HepG2 (cell line): ENCODE data around the gene ICAM5. TPM values are rescaled to one million over a fixed set of nuclear protein-coding genes. Genes with fewer than 3 reads are reported as not detected.

Experiments
- DMAP1 ChIP-seq: IDR thresholded peaks from 2 replicates; pipeline ENCODE4 v1.6.1; 2016
- KMT2A ChIP-seq: sonication (generic); formaldehyde crosslinking; IDR thresholded peaks from 2 replicates; pipeline ENCODE4 v1.4.0; 2020; ENCODE audit warnings: missing genetic modification reagents
- MIER2 ChIP-seq: IDR thresholded peaks from 2 replicates; pipeline ENCODE4 v1.6.1; 2016; ENCODE audit warnings: missing biosample characterization, missing genetic modification reagents
- PHF5A ChIP-seq: IDR thresholded peaks from one replicate; pipeline ENCODE4 v1.6.1; 2018; ENCODE audit warnings: low read depth, missing genetic modification reagents; ENCODE audit not compliant: unreplicated experiment
- RFXAP ChIP-seq: sonication (generic); formaldehyde crosslinking; IDR thresholded peaks from 2 replicates; pipeline ENCODE4 v1.4.0; 2020; ENCODE audit warnings: missing genetic modification reagents, borderline replicate concordance
- RNF2 ChIP-seq: fragments of 450-650 bp; conservative IDR thresholded peaks from 2 replicates; pipeline ENCODE4 v1.6.1; 2016; ENCODE audit warnings: low read depth
- ZMYM2 ChIP-seq: sonication (generic); formaldehyde crosslinking; IDR thresholded peaks from 2 replicates; pipeline ENCODE4 v1.8.0; 2022; ENCODE audit warnings: mild to moderate bottlenecking, missing genetic modification reagents
- polyA plus RNA-seq, 8 experiments: library from polyadenylated mRNA; depleted of rRNA in 3 of 8; stranded (reverse) in 7 of 8; unstranded in 1 of 8; fragments of >200 nt; fragmentation: Illumina TruSeq in 4 of 8; extraction: Trizol in 4 of 8; gene quantifications; 2 replicates each; pipeline versions ENCODE4 v1.2.1 to v1.2.3, GENCODE V29; 2011 to 2016; ENCODE audit warnings: low read depth in 4 of 8, missing spikeins in 1 of 8, mixed read lengths in 1 of 8; ENCODE audit not compliant: insufficient read depth in 1 of 8
- total RNA-seq, 5 experiments: library from RNA; depleted of rRNA; stranded (reverse); fragments of >200 nt; fragmentation: Illumina TruSeq; extraction: Trizol; gene quantifications; 2 replicates each; pipeline ENCODE4 v1.2.3, GENCODE V29; 2016; ENCODE audit warnings: low read depth in 1 of 5
- TF ChIP-seq, protein P1 (sequence below): sonication (generic); formaldehyde crosslinking; IDR thresholded peaks from 2 replicates; pipeline ENCODE4 v1.4.0; 2020; ENCODE audit warnings: missing genetic modification reagents, borderline replicate concordance
- TF ChIP-seq, protein P2 (sequence below): sonication (generic); formaldehyde crosslinking; IDR thresholded peaks from 2 replicates; pipeline ENCODE4 v1.4.0; 2020; ENCODE audit warnings: missing genetic modification reagents
- TF ChIP-seq, protein P3 (sequence below), 2 experiments: sonication (generic) in 1 of 2; formaldehyde crosslinking in 1 of 2; IDR thresholded peaks; 2 replicates each; pipeline versions ENCODE4 v1.6.1 to v1.9.0; 2014 to 2022; ENCODE audit warnings: antibody characterized with exemption in 1 of 2, borderline replicate concordance in 1 of 2, inconsistent platforms in 1 of 2, low read depth in 1 of 2, missing genetic modification reagents in 1 of 2
- TF ChIP-seq, protein P4 (sequence below): IDR thresholded peaks from 2 replicates; pipeline ENCODE4 v1.6.1; 2018; ENCODE audit warnings: missing genetic modification reagents, mild to moderate bottlenecking, missing compliant biosample characterization
- TF ChIP-seq, protein P5 (sequence below): IDR thresholded peaks from 2 replicates; pipeline ENCODE4 v1.6.1; 2016
- TF ChIP-seq, protein P6 (sequence below): sonication (generic); formaldehyde crosslinking; IDR thresholded peaks from 2 replicates; pipeline ENCODE4 v1.8.1; 2023; ENCODE audit warnings: mild to moderate bottlenecking, moderate library complexity, missing genetic modification reagents

The ICAM5 gene
- total and polyA plus RNA-seq, 2 of the 13 experiments (the other 11 are each of a cell fraction or from before 2014, with no cell fraction given), result 0.46 to 1.6 TPM

DNA sequence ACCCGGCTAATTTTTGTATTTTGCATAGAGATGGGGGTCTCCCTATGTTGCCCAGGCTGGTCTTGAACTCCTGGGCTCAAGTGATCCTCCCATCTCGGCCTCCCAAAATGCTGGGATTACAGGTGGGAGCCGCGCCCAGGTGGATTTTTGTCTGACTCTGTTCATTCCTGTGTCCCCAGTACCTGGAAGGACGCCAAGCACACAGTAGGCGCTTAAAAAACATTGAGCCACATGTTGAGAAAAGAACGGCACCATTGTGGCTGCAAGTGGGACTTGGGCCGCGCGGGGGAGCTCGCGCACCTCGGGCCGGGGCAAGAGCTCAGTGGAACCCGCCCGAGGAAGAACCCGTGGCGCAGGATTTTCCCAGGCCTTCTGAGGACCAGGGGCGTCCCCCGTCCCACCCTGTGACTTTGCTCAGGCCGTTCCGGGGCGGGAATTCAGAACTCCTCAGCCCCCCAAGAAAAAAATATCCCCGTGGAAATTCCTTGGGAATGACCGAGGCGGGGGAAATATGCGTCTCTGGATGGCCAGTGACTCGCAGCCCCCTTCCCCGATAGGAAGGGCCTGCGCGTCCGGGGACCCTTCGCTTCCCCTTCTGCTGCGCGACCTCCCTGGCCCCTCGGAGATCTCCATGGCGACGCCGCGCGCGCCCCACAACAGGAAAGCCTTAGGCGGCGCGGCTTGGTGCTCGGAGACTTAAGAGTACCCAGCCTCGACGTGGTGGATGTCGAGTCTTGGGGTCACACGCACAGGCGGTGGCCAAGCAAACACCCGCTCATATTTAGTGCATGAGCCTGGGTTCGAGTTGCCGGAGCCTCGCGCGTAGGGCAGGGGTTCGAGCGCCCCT, 20.2 kb upstream of the ICAM5 start (continued):
- TF ChIP-seq, protein P1, sequence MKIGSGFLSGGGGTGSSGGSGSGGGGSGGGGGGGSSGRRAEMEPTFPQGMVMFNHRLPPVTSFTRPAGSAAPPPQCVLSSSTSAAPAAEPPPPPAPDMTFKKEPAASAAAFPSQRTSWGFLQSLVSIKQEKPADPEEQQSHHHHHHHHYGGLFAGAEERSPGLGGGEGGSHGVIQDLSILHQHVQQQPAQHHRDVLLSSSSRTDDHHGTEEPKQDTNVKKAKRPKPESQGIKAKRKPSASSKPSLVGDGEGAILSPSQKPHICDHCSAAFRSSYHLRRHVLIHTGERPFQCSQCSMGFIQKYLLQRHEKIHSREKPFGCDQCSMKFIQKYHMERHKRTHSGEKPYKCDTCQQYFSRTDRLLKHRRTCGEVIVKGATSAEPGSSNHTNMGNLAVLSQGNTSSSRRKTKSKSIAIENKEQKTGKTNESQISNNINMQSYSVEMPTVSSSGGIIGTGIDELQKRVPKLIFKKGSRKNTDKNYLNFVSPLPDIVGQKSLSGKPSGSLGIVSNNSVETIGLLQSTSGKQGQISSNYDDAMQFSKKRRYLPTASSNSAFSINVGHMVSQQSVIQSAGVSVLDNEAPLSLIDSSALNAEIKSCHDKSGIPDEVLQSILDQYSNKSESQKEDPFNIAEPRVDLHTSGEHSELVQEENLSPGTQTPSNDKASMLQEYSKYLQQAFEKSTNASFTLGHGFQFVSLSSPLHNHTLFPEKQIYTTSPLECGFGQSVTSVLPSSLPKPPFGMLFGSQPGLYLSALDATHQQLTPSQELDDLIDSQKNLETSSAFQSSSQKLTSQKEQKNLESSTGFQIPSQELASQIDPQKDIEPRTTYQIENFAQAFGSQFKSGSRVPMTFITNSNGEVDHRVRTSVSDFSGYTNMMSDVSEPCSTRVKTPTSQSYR (CRISPR knock-in tag), result no peak
- TF ChIP-seq, protein P2, sequence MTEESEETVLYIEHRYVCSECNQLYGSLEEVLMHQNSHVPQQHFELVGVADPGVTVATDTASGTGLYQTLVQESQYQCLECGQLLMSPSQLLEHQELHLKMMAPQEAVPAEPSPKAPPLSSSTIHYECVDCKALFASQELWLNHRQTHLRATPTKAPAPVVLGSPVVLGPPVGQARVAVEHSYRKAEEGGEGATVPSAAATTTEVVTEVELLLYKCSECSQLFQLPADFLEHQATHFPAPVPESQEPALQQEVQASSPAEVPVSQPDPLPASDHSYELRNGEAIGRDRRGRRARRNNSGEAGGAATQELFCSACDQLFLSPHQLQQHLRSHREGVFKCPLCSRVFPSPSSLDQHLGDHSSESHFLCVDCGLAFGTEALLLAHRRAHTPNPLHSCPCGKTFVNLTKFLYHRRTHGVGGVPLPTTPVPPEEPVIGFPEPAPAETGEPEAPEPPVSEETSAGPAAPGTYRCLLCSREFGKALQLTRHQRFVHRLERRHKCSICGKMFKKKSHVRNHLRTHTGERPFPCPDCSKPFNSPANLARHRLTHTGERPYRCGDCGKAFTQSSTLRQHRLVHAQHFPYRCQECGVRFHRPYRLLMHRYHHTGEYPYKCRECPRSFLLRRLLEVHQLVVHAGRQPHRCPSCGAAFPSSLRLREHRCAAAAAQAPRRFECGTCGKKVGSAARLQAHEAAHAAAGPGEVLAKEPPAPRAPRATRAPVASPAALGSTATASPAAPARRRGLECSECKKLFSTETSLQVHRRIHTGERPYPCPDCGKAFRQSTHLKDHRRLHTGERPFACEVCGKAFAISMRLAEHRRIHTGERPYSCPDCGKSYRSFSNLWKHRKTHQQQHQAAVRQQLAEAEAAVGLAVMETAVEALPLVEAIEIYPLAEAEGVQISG, result peak; percentile 48; the same call in 1 of the 2 replicates
- TF ChIP-seq, protein P3, sequence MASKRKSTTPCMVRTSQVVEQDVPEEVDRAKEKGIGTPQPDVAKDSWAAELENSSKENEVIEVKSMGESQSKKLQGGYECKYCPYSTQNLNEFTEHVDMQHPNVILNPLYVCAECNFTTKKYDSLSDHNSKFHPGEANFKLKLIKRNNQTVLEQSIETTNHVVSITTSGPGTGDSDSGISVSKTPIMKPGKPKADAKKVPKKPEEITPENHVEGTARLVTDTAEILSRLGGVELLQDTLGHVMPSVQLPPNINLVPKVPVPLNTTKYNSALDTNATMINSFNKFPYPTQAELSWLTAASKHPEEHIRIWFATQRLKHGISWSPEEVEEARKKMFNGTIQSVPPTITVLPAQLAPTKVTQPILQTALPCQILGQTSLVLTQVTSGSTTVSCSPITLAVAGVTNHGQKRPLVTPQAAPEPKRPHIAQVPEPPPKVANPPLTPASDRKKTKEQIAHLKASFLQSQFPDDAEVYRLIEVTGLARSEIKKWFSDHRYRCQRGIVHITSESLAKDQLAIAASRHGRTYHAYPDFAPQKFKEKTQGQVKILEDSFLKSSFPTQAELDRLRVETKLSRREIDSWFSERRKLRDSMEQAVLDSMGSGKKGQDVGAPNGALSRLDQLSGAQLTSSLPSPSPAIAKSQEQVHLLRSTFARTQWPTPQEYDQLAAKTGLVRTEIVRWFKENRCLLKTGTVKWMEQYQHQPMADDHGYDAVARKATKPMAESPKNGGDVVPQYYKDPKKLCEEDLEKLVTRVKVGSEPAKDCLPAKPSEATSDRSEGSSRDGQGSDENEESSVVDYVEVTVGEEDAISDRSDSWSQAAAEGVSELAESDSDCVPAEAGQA (IDR thresholded peaks at IDR 0.05; ENCODE audit: low read depth), result no peak
- TF ChIP-seq, protein P3 (CRISPR knock-in tag; IDR thresholded peaks at IDR 0.05; ENCODE audit: borderline replicate concordance), result no peak
- TF ChIP-seq DMAP1 (CRISPR knock-in tag) (peak; percentile 28; the same call in 1 of the 2 replicates), ZMYM2 (peak; percentile 93), RFXAP (CRISPR knock-in tag) (no peak), RNF2 (no peak), KMT2A (CRISPR knock-in tag) (no peak), PHF5A (CRISPR knock-in tag) (no peak), MIER2 (0 out of 2 replicates have a peak, but pooled peaks have one; percentile 15)
- TF ChIP-seq, protein P4, sequence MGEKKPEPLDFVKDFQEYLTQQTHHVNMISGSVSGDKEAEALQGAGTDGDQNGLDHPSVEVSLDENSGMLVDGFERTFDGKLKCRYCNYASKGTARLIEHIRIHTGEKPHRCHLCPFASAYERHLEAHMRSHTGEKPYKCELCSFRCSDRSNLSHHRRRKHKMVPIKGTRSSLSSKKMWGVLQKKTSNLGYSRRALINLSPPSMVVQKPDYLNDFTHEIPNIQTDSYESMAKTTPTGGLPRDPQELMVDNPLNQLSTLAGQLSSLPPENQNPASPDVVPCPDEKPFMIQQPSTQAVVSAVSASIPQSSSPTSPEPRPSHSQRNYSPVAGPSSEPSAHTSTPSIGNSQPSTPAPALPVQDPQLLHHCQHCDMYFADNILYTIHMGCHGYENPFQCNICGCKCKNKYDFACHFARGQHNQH (CRISPR knock-in tag), result no peak
- TF ChIP-seq, protein P5, sequence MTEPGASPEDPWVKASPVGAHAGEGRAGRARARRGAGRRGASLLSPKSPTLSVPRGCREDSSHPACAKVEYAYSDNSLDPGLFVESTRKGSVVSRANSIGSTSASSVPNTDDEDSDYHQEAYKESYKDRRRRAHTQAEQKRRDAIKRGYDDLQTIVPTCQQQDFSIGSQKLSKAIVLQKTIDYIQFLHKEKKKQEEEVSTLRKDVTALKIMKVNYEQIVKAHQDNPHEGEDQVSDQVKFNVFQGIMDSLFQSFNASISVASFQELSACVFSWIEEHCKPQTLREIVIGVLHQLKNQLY (CRISPR knock-in tag), result 0 out of 2 replicates have a peak, but pooled peaks have one; percentile 37
- TF ChIP-seq, protein P6, sequence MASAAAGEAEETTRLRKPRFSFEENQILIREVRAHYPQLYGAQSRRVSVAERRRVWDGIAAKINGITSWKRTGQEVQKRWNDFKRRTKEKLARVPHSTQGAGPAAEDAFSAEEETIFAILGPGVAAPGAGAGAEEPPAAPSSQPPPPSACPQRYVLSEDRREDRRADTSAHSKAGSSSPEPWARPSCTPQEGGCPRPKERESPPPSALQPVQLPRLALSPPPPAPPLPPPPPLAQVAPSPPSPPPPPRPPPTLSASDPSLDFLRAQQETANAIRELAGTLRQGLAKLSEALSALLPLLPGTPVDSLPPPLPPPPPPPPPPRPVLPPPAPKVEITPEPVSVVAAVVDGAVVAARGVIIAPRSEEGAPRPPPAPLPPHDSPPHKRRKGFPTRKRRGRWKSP (CRISPR knock-in tag), result no peak
